Measurements from ENCODE around the gene NTRK3.

NTRK3 gene

DNA sequence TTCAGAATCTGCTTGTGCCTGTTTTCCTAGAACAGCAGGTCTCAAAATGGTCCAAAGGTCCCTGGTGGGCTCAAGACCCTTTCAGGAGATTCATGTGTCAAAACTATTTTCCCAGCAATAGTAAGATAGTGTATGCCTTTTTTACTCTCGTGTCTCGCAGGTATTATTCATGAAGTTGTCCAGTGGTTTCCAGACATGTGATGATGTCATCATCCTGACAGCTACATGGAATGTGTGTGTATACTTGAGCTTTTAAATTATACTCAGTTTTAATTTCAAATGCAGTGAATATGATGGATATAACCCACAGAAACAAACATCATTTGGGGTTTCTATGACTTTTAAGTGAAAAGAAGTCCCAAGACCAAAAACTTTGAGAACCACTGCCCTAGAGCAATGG is 288.6 kb downstream of the NTRK3 start:
- no peak for DNase-seq

- no peak for DNase-seq
Measured at GRCh38 chr15:87965304-87965703, 291.2 kb downstream of the NTRK3 start.

GRCh38 chr15:87962428-87962827 is 294.1 kb downstream of the NTRK3 start:
- no peak for DNase-seq

DNA sequence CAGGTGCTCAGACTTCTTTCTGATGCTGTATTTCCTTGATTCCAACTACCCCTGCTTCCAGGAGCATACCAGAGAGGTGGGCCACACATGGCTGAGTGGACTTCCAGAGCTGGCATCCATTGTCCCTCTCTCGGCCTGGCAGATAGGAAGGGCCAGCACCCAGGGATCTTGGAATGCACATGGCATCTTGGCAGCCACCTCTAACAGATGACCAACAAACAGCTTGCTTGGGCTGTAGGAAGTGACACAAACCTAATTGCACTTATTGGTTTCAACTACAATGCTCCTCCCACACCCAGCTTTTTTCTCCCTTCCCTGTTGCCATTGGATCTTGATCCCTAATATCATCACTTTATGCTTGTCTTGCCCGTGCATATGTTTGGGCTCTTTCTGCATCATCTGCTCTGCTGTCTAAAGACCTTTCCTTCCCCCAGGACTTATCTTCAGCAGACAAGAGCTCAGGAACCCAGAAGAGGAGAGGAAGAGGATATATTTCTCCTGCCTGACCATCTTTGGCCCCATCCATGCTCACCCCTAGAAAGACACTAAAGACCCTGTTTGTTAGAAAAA is 294.6 kb downstream of the NTRK3 start:
- DNase-seq: no peak

- no peak for DNase-seq
Measured at GRCh38 chr15:87959662-87960061, 296.9 kb downstream of the NTRK3 start.

DNA sequence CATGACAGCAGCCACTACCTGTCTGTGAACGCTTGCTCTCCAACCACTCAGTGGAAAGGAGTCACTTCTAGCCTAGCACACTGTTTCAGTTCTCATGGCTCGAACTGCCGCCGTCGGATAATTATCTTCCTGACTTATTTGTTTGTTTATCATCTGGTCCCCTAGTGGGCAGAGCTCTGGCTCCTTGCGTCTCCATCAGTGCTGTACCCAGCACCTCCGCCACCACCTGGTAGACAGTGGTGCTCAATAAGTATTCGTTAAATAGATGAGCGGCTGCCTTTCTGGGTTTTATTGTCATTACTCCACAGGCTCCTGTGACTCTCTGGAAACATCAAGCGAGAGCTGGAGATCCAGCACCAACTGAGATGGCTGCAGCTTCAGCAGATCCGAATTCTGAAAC is 297.5 kb downstream of the NTRK3 start:
- no peak for DNase-seq

DNA sequence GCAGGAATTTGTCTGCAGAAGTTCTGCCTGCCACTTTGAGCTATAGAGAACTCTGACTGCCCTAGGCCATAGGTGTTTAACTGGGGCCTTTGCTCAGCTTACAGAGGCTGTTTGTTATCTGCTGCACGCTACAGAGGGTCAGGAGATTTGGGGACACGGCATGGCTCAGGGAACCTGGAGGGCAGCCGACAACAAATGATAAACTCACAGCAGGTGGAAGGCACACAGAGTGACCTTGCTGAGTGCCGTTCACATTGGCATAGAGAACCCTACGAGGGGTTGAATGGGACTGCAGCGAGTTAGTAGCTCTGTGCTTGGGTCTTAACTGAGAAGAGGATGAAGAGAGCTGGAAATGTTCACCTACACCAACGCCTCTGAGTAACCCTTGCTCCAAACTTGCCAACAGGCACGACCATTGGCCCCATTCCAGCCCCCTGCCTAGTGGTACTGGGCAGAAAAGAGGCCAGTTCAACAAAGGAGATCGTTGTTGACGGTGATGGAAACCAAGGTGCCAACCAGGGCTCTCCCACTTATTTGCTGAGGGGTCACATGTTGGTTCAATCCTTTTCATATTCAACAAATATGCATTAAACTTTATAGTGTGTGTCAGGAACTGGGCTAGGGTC is 301.1 kb downstream of the NTRK3 start:
- no peak for DNase-seq

DNA sequence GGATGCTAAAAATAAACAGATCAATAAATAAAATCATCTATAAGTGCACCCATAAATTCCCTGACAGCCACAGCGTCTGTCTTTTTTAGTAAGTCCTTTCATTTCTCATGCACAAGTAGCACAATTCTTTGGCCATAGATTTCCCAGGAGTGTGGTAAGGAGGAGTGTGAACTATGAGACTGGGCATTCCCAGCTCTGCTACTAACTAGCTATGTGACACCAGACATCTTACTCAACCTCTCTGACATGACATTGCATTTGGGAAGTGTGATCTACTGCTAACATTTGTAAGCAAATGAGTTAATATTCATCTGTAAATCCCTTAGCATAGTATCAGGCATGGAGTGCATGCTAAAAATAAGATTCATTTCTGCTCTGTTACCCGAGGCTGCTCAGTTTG is 301.7 kb downstream of the NTRK3 start:
- peak; percentile 17 for DNase-seq

DNA sequence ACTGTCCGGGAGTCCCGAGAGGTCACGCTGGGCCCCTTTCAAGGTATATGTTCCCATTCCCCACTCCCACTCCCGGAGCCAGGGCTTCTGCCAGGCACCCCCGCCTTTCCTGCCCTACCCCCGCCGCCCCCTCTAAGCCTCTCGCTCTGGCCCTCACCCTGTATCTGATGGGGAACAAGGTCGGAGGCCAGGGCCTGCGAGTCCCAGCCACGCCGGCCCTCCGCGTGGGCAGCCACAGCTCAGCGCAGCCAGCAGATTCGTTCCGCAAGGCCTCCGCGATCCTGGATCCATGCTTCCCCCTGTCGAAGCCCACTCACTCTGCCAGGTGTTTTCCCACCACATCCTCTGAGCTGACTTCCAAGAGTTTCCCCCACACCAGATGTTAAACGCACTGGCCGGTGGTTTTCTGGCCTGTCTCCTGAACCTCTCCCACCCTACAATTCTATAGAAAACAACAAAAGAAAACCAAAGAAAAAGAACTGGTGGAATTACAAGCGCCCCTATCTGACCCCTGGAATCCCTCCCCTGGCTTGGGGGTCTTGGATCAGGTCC is 303.7 kb downstream of the NTRK3 start:
- no peak for DNase-seq

- no peak for DNase-seq
Measured at GRCh38 chr15:87949575-87950223, 306.8 kb downstream of the NTRK3 start.

DNA sequence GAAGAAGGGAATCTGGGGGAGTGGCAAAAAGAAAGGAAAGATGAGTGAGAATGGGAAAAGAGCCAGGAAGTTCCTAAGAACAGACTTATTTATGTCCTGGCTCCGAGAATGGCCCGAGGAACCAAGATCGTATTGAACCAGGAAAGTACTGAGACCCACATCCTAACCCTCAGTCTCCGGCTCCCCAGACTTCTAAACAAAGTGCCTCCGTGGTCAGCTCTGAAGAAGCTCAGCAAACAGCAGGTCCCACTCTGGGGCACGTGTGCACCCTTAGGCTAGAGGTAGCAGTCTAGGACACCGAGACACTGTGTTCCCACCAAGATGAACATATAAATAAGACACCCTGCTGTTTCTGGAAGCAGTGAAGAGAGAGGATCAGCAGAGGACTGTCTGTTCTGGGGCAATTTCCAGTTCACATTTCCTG is 307.4 kb downstream of the NTRK3 start:
- no peak for DNase-seq

GRCh38 chr15:87947560-87947959 is 309.0 kb downstream of the NTRK3 start:
- no peak for DNase-seq

DNA sequence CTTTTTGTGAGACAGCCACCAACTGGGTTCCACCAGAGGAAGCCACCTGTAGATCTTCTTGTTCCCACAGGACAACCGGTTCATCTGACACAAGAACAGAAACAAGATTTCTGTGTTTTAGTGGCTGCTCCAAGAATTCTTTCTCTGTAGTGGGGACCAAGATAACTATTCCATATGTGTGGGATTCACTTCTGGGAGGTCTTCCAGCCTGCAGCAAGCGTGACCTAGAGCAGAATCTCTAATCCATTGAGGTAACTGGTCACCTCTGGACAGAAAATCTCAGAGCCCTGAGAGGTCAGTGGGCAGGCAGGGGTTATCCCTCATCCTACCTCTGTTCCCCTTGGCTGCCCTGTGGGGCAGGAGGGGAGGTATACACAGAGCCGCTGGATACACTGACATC is 311.3 kb downstream of the NTRK3 start:
- DNase-seq: no peak

DNA sequence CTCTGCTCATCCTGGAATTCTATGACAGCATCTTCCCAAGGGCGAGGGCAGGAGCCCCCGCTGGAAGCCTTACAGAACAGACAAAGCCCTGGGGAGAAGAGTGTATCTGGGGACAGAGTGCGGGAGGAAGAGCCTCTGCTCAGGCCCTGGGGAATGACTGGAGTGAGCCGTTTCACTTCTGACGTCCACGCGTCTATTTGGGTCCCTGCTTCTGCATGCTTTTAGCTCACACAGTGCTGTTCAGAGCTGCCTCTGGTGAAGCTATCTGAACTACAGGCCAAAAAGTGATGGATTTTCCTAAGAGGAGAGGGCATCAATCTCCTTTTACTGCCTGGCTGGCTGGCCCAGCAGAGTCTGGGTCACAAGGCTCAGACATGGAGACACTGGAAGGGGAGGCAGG is 311.8 kb downstream of the NTRK3 start:
- no peak for DNase-seq

GRCh38 chr15:87944050-87944449 is 312.5 kb downstream of the NTRK3 start:
- no peak for DNase-seq

DNA sequence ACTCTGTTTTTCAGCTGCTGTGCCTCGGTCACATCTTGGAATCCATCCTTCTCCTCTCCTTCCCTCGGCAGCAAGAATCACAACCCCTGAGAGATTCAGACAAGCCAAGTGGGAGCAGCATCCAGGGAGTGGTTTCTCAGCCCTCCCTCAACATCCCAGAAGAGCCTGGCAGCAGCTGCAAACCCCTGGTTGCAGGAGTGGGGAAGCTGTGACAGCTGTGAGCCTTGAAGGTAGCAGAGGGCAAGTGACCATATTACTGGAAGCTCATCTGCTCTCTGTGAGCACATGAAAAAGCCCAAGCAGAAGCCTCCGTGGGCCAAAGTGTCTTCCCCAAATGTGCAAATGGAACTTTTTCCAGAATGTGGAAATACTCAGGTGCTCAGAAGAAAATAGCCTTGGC is 312.9 kb downstream of the NTRK3 start:
- no peak for DNase-seq

GRCh38 chr15:87942316-87942715 is 314.2 kb downstream of the NTRK3 start:
- no peak for DNase-seq

GRCh38 chr15:87941606-87942005 is 314.9 kb downstream of the NTRK3 start:
- no peak for DNase-seq

GRCh38 chr15:87940768-87941167 is 315.8 kb downstream of the NTRK3 start:
- DNase-seq: no peak

DNA sequence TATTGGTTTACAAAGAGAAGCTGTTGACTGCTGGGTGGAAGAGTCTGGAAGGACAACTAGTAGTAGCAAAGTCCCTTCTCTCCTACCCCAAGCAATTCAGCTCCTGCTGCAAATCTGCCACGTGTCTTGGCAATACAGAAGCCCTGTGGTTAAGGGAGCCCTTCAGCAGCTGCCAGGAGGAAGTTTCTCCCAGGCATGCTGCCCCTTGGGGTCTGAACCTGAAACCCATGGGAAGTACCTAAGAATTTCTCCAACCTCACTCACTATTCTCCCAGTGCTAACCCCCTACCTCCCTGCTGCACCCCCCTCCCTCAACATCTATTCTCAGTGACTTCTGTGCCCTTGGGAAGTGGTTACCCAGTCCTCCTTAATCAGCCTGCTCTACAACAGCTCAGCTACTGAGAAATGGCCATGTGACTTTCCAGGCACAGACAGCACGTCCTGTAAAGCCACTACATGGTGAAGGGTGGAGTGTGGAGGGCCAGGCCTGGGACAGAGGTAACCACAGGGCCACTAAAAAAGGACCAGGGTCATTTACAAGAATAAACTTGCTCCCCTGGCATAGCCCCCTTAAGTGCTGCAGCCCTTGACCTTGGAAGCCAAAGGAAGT is 316.6 kb downstream of the NTRK3 start:
- DNase-seq: no peak

GRCh38 chr15:87938031-87938430 is 318.5 kb downstream of the NTRK3 start:
- no peak for DNase-seq

DNA sequence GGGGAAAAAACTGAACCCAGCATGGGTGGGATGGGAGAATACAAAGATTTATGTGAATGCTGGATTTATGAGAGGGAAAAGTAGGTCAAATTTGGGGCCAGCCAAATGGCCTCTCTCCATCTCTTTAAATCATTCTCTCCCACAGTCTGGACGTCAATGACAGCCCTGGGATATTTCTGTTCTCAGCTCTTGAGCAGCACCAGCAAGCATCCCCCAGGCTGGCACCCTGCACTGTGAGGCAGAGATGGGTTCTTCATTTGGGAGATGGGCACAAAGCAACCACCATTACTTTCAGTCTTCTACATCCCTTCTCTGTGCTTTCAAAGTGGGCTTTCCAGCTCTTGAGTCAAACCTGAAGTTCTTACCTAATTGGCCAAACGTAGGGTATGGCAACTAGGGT is 321.0 kb downstream of the NTRK3 start:
- DNase-seq: no peak

DNA sequence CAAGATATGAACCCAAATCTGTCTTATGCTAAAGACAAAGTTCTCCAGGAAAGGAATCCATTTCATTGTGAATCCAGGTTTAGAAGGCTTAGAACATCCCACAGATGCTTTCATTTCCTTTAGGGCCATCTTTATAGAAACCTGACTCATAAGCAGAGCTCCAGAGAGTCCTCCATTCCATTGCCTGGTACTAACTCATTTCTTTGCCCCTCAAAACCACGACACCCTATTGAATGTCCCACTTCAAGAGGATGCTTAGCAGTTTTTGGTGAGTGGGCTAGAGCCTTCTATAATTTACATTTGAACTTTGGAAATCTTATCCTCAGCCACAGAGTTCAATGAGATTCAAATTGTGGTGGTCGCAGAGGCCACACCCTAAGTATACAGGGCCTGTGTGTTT is 325.0 kb downstream of the NTRK3 start:
- no peak for DNase-seq

DNA sequence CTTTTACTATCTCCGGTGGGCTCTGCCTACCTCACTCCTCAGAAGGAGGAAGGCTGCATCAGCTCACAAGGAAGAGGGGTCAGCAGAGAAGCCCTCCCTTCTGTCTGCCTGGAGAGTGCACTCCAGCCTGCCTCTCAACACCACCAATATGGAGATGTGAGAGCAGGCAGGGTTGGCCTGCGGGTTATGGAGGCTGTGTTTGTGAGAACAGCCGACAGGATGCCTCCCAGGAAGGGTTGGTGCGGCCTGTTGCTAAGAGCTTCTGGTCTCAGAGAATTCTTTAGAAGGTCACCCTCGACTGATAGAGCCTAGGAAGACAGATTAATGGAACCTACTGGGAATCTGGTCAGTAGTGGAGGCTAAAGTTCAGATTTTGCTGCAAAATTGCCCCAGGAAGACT is 326.1 kb downstream of the NTRK3 start:
- DNase-seq: no peak

Data from inflammatory macrophage treated with lipopolysaccharide for 4 hours (primary cell).